GM19467 (cell line): ENCODE data around the gene ATP5PO.
"Not testable (repeated sequence)": the region's sequence is repeated elsewhere in the genome, so short reads cannot be mapped to it uniquely, and the experiment has no call there.

Experiments used
- ATAC-seq: cut with Tn5 transposase; IDR thresholded peaks from one replicate; pipeline ENCODE4 v1.9.1; 2021; ENCODE audit warnings: mild to moderate bottlenecking, moderate library complexity; ENCODE audit not compliant: unreplicated experiment

The ATP5PO gene

DNA sequence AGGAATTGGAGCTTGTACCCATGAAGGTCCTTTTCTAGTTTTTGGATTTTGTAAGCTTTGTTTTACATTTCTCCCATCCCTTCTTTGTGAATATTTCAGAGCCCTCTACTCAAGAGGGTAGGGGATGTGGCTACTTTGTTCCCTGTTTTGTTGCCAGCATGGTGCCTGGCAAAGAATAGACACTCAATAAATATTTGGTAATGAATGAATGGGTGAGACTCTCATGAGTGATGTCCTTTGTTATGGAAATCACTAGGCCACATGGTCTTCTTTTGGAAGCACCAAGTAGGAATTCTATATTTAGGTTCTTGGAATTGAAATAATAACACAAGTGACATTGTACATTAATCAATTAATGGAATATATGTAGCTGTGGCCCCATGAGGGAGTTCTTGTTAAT is 26.8 kb upstream of the ATP5PO start:
- ATAC-seq: no peak

- ATAC-seq: no peak
Measured at GRCh38 chr21:33940881-33941245, 25.3 kb upstream of the ATP5PO start.

GRCh38 chr21:33940164-33940880 is 24.7 kb upstream of the ATP5PO start:
- ATAC-seq: no peak

GRCh38 chr21:33939226-33939625 is 23.6 kb upstream of the ATP5PO start:
- no peak for ATAC-seq

DNA sequence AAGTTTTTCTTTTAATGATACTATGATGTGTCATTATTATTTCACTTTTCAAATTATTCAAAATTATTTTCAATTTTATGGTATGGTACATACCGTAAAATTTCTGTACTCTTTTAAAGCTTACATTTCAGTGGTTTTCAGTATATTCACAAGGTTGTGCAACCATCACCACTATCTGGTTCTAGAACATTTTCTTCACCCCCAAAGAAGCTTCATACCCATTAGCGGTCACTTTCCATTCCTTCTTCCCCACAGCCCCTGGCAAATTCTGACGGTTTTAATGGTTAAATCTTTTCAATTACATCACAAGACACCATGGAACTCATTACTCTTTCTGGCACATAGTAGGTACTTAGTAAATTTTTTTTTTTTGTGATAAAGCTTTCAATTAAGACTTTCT is 22.8 kb upstream of the ATP5PO start:
- no peak for ATAC-seq

GRCh38 chr21:33937931-33938339 is 22.3 kb upstream of the ATP5PO start:
- ATAC-seq: no peak

DNA sequence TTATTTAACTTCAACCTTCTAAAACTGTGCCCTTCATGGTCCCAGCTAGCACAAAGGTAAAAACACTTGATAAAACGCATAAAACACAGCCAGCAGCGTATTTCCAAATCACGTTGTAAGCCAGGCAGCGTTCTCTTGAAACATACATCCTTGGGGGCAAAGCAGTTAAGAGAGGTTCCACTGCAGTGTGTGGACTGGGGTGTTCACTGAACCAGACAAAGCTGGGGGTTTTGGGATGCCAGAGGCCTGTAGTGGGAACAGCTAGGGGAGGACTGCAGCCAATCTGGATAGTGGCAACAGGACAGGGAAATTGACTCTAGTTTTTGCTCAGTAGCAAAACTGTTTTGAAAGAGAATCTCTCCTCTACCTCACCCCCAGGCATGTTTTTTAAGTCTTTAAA is 21.5 kb upstream of the ATP5PO start:
- ATAC-seq: no peak

DNA sequence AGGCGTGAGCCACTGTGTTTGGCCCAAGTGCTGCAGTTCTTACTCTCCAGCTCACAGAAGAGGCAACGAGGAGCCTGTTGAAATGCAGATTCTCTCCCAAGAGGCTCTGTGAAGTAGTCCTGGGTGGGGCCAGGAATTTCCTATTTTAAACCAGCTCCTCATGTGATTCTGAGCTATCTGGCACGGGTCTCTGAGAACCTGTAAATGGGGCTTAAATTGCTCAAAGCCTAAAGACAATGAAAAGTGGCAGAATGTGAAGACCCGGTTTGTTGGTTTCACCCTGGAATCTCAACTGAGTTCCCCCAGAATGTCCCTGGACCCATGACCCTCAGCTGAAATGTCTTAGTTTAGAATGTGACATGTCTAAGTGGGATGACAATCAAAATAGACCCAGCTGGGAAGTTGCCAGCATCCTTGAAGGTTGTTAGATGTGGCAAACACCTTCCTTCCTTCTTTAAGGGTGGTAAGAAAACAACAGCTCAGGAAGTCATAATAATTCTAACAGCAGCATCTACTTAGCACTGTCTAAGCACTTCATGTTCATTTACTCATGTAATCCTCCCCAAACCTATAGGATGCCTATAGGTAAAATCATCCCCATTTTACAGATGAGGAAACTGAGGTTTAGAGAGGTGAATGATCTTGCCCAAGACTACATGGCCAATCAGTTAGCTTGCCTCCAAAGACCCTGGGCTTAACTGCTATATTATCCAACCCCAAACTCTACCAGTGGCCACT is 20.9 kb upstream of the ATP5PO start:
- no peak for ATAC-seq

- no peak for ATAC-seq
Measured at GRCh38 chr21:33932731-33933130, 17.1 kb upstream of the ATP5PO start.

- no peak for ATAC-seq
Measured at GRCh38 chr21:33931799-33932390, 16.3 kb upstream of the ATP5PO start.

DNA sequence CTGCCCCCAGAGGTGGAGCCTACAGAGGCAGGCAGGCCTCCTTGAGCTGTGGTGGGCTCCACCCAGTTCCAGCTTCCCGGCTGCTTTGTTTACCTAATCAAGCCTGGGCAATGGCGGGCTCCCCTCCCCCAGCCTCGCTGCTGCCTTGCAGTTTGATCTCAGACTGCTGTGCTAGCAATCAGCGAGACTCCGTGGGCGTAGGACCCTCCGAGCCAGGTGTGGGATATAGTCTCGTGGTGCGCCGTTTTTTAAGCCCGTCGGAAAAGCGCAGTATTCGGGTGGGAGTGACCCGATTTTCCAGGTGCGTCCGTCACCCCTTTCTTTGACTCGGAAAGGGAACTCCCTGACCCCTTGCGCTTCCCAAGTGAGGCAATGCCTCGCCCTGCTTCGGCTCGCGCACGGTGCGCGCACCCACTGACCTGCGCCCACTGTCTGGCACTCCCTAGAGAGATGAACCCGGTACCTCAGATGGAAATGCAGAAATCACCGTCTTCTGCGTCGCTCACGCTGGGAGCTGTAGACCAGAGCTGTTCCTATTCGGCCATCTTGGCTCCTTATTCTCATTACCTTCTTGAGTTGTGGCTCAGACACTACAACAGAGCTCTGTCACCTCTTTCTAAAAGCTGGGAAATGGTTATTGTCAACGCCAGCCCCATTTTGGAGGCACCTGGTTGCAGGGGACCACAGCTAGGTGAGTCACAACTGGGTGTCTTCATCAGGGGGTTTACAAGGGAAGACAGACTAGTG is 15.6 kb upstream of the ATP5PO start:
- not testable (repeated sequence) for ATAC-seq

GRCh38 chr21:33926248-33926647 is 10.6 kb upstream of the ATP5PO start:
- ATAC-seq: not testable (repeated sequence)

DNA sequence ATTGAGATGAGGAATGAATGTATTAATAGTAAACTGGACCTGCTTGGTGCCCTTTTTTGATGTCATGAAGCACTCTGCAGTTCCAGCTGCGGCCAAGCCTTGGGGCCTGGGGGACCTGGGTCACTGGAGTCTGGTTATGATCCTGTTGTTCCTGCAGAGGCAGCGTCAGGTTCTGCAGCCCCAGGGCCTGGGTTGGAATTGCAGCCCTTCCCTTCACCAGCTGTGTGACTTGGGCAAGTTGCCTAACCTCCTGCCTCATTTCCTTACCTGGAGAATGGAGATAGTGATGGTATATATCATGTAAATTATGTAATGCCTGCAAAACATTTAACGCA is 9.1 kb upstream of the ATP5PO start:
- no peak for ATAC-seq

DNA sequence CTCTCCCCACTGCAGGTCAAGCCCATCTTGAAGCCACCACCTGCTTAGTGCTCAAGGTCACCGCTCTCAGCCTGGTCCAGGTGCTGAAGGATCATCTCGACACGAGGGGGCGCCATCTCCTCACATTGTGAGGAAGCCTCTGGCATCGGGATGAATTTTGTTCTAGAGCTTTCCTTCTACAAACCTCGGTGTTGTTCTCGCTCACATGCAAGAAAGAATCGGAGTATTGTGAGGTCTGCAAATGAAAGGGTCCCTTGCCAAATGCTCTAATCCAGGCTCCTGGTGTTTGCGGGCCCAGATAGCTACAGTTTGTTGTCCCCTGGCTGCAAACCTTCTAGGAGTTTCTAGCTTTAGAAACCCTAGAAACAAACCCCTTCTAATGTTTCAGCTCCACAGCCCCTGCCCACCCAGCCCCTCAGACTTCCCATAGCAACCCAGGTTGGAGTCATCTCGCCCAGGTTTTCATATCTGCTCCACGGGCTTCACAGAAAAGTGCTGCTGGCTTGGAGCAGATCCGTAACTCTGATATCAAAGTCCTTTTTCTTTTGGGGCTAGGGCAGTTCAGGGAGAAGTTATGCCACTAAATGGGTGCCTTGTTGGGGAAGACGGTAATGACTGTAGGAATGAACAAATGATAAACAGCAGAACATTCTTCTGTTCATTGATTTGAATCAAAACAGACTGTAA is 8.6 kb upstream of the ATP5PO start:
- ATAC-seq: peak; percentile 82

DNA sequence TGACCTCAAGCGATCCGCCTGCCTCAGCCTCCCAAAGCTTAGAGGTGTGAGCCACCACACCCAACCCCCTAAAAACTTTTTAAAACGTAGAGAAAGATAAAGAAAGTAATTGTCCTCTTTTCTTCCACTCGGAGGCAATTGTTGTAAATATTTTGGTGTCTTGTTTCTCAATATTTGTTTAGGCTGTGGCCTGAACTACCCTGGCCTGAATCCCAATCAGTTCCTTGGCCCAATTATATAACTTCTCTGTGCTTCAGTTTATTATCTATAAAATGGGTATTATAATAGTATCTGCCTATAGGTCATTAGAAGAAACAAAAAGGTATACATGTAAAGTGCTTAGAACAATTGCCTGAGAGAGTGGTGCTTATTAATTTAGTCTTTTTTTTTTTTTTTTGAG is 1.8 kb upstream of the ATP5PO start:
- no peak for ATAC-seq

- no peak for ATAC-seq
Measured at GRCh38 chr21:33916200-33916567, 580 bp upstream of the ATP5PO start.

DNA sequence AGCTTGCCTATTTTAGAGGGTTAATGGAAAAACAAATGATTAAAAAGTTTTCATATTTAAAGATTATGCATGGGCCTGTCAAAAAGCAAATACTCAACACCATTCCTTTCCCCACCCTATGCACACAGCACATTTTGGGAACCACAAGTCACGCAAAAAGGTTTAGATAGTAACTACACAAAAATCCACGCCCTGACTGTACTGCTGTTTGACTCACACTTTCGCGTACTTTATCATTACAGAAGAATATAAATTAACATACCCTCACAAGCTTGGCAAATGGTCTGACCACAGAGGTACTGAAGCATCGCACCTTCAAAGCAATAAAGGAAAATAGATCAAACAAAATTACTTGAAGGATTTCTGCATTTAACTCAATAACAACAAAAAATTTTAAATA is 1.4 kb downstream of the ATP5PO start:
- ATAC-seq: no peak

- no peak for ATAC-seq
Measured at GRCh38 chr21:33909756-33910155, 5.8 kb downstream of the ATP5PO start.

GRCh38 chr21:33908760-33909159 is 6.8 kb downstream of the ATP5PO start:
- no peak for ATAC-seq

GRCh38 chr21:33904041-33904440 is 11.6 kb downstream of the ATP5PO start:
- no peak for ATAC-seq

- ATAC-seq: no peak
Measured at GRCh38 chr21:33902349-33902748, 13.3 kb downstream of the ATP5PO start.
